Panc1 (cell line): ENCODE data around the gene RIF1. TPM values are rescaled to one million over a fixed set of nuclear protein-coding genes. Genes with fewer than 3 reads are reported as not detected.

Experiments
- ATAC-seq: fragments of 200-7000 bp; cut with Tn5 transposase; 2 replicates; pipeline ENCODE4 v1.9.1; 2020; ENCODE audit warnings: mild to moderate bottlenecking, moderate library complexity
- BruUV-seq: library from RNA; stranded (reverse); fragments of 400-500 nt; replicated peaks from 2 replicates; lab custom pipeline; 2021; lab: Mats Ljungman, UMichigan
- CTCF ChIA-PET: fragments of 300-600 bp; sonication (Branson Sonifier 250); formaldehyde crosslinking; loops from one replicate; lab custom pipeline; 2022; ENCODE audit warnings: antibody characterized with exemption; lab: Charles Lee
- POLR2A ChIA-PET: fragments of 300-600 bp; sonication (Branson Sonifier 250); formaldehyde crosslinking; loops from one replicate; lab custom pipeline; 2022; ENCODE audit warnings: antibody characterized with exemption; lab: Charles Lee
- DNase-seq: peaks from one replicate; pipeline ENCODE4 v3.0.0-alpha.2; 2010; ENCODE audit warnings: low read depth, low spot score
- H3K27ac ChIP-seq: 2 replicates; pipeline ENCODE4 v1.5.1; 2011; ENCODE audit warnings: mild to moderate bottlenecking, low read length, inconsistent platforms
- H3K27me3 ChIP-seq: fragments of 200-500 bp; sonication (Bioruptor generic); 2 replicates; pipeline ENCODE4 v1.6.0; 2014; ENCODE audit warnings: low read length, inconsistent platforms; ENCODE audit not compliant: control insufficient read depth, insufficient read depth
- H3K36me3 ChIP-seq: fragments of 200-500 bp; sonication (Bioruptor generic); 2 replicates; pipeline ENCODE4 v1.5.1; 2014; ENCODE audit warnings: inconsistent platforms, mild to moderate bottlenecking, low read length, moderate library complexity; ENCODE audit not compliant: control insufficient read depth, insufficient read depth
- H3K4me1 ChIP-seq: 2 replicates; pipeline ENCODE4 v1.5.1; 2011; ENCODE audit warnings: inconsistent platforms, mild to moderate bottlenecking, low read length, moderate library complexity; ENCODE audit not compliant: control insufficient read depth, insufficient read depth
- H3K4me3 ChIP-seq, 2 experiments: 2 replicates each; pipeline ENCODE4 v1.5.1; 2011 to 2012; ENCODE audit warnings: low read depth in 2 of 2, low read length in 2 of 2, mild to moderate bottlenecking in 2 of 2, inconsistent platforms in 1 of 2, moderate library complexity in 1 of 2
- H3K9me3 ChIP-seq: fragments of 200-500 bp; sonication (Bioruptor generic); 2 replicates; pipeline ENCODE4 v1.5.1; 2014; ENCODE audit warnings: low read depth, mild to moderate bottlenecking, inconsistent platforms, low read length, moderate library complexity; ENCODE audit not compliant: control insufficient read depth, insufficient read depth
- CTCF ChIP-seq: fragments of 450-650 bp; IDR thresholded peaks from 2 replicates; pipeline ENCODE4 v1.5.1; 2017; ENCODE audit warnings: mild to moderate bottlenecking
- POLR2AphosphoS5 ChIP-seq: IDR thresholded peaks from 2 replicates; pipeline ENCODE4 v1.6.1; 2012; ENCODE audit warnings: mild to moderate bottlenecking, low read depth, low read length, moderate library complexity
- REST ChIP-seq, 2 experiments: IDR thresholded peaks; 2 replicates each; pipeline ENCODE4 v1.6.1; 2011 to 2012; ENCODE audit warnings: low read depth in 2 of 2, control low read depth in 1 of 2, low read length in 1 of 2, mild to moderate bottlenecking in 1 of 2, moderate library complexity in 1 of 2; ENCODE audit not compliant: insufficient read depth in 1 of 2
- SIN3A ChIP-seq: IDR thresholded peaks from 2 replicates; pipeline ENCODE4 v1.6.1; 2012; ENCODE audit warnings: low read depth, mild to moderate bottlenecking, low read length, moderate library complexity, borderline replicate concordance; ENCODE audit not compliant: insufficient read depth
- TCF7L2 ChIP-seq: IDR thresholded peaks from 2 replicates; pipeline ENCODE4 v1.6.1; 2011; ENCODE audit warnings: mild to moderate bottlenecking, low read depth, low read length, inconsistent platforms
- in situ Hi-C: cut with HindIII; loops from 2 replicates; pipeline ENCODE4 v1.10.0; 2016; ENCODE audit warnings: low sequenced_read_pairs, low pct_unique_long_range_greater_than_20kb
- intact Hi-C: fragments of 100-400 bp; cut with micrococcal nuclease; formaldehyde crosslinking; loops from one replicate; pipeline ENCODE4 v1.10.0; 2022; ENCODE audit not compliant: unreplicated experiment
- total RNA-seq: library from RNA; stranded (reverse); gene quantifications from one replicate; pipeline ENCODE4 v1.2.1, GENCODE V29; 2021; ENCODE audit not compliant: unreplicated experiment

RIF1 gene
- total RNA-seq, 1 experiment from 2014 or later: 57.7 TPM

GRCh38 chr2:151374436-151374835, 35.3 kb upstream of the RIF1 start:
- intact Hi-C loops: no loop called here
- Histone ChIP-seq H3K27ac (peak overlapping the region; percentile 46), H3K36me3 (no peaks in the 10 kb centered on the region), H3K27me3 (no peaks in the 10 kb centered on the region), H3K9me3 (no peaks in the 10 kb centered on the region), H3K4me3 (no peak overlapping the region), H3K4me1 (peaks cover 5% of the 10 kb centered on the region; the same call in 1 of the 2 replicates)
- no TSS peak for BruUV-seq
- ATAC-seq (peak; percentile 95), DNase-seq (no peak)
- in situ Hi-C loops: no loop called here
- TF ChIP-seq TCF7L2 (no peak), REST (IDR thresholded peaks at IDR 0.05; ENCODE audit: insufficient read depth in 1 of 2, low read depth in 2 of 2, low read length in 1 of 2) (no peak), POLR2AphosphoS5 (no peak), SIN3A (no peak), CTCF (no peak)
- ChIA-PET POLR2A (no interaction called here), CTCF (no interaction called here)

GRCh38 chr2:151379169-151379568, 30.5 kb upstream of the RIF1 start:
- ATAC-seq: no peak
- BruUV-seq: no TSS peak
- TF ChIP-seq SIN3A (no peak), TCF7L2 (no peak), REST (IDR thresholded peaks at IDR 0.05; ENCODE audit: insufficient read depth in 1 of 2, low read depth in 2 of 2, low read length in 1 of 2) (no peak), POLR2AphosphoS5 (no peak)

More at GRCh38 chr2:151379169-151379568, 30.5 kb upstream of the RIF1 start:
- in situ Hi-C loops: no loop called here
- intact Hi-C loops: no loop called here
- Histone ChIP-seq H3K27ac (no peak overlapping the region), H3K4me1 (peaks cover 5% of the 10 kb centered on the region; the same call in 1 of the 2 replicates), H3K4me3 (no peak overlapping the region), H3K36me3 (no peaks in the 10 kb centered on the region), H3K27me3 (no peaks in the 10 kb centered on the region), H3K9me3 (no peaks in the 10 kb centered on the region)
- POLR2A ChIA-PET: no interaction called here
- CTCF ChIA-PET: no interaction called here
- DNase-seq: no peak
